Tongue (tissue), 2 donors: ENCODE results near the gene ANXA3. TPM values are rescaled to one million over a fixed set of nuclear protein-coding genes. Genes with fewer than 3 reads are reported as not detected.
"Not testable (repeated sequence)": the region's sequence is repeated elsewhere in the genome, so short reads cannot be mapped to it uniquely, and the experiment has no call there.

Source experiments
- DNase-seq: peaks from one replicate; pipeline ENCODE4 v3.0.0-alpha.2; 2015
- total RNA-seq: library from RNA; depleted of rRNA; stranded (reverse); fragments of >200 nt; gene quantifications from one replicate; pipeline ENCODE4 v1.2.3, GENCODE V29; 2014

ANXA3 gene
- total RNA-seq, 1 donor from 2014 or later: 26.3 TPM

DNA sequence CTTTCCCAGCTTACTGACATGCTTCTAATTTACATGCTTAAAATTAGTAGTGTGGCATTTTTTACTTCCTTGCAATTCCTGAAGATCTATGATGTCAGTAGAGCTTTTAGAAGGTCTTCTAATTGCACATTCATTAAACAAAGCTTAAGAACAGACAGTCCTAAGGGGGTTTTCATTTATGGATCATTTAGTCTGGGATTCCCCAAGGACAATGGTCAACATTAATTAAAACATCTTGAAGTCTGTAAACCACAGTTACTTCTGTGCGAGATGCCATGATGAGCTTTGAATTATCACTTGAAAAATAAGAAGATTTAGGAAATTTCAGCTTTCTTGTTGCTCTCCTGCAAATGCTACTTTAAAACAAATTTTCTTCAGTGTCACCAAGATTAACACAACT is 20.2 kb downstream of the ANXA3 start:
- DNase-seq: no peak

DNA sequence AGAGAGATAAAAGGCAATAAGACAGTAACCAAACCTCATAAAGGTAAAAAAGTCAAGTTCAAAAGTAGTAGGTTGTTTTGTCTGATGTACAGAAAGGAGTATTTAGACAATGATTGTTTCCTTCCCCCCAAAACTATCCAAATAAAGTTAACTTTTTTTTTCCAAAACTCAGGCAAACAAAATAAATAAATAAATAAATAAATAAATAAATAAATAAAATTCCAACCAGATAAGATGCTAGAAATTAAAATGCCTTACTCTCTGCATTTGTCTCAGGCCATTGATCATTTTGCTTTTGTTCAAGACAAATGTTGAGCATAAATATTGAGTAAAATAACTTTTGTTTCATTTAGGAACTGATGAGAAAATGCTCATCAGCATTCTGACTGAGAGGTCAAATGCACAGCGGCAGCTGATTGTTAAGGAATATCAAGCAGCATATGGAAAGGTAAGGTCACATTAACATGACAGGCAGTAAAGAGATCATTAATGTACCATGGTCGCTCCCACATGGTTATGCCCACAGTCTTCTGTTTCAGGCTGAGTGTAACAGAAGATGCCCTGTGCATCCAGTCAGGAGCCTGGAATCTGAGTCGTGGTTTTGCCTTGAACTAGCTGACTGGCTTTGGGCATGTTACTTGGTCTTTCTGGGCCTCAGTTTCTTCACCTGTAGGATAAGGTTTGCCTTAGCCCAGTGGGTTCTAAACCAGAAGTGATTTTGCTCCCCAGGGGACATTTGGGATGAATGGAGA is 27.3 kb downstream of the ANXA3 start:
- DNase-seq: no peak

- no peak for DNase-seq
Observed at GRCh38 chr4:78581618-78582017, 30.0 kb downstream of the ANXA3 start.

DNA sequence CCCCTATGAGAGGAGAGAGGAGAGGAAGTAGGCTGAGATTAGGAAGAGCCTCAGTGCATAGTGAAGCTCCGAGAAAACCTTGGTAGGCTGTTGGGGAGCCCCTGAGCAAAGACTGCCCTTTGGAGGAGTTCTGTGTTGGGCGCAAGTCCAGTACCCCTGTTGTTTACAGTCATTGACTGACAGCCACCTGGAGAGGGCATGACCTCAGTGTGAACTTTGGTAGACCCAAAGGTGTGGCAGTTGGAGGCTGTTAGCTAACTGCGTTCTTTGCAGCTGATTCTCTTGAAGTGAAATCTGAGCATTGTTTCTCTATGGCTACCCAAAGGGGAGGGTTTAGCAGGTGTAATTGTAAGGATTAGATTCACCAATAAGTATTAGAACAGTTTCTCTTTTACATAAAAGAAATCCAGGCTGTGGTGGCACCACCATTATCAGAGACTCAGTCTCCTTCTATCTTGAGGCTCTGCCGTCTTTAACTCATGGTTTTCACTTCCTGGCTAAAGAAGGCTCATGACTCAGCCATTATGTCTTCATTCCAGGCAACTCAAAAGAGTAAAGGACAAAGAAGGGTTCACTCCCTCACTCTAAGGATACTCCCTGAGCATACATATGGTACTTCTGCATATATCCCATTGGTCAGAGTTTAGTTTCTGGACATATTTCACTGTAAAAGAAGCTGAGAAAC is 33.4 kb downstream of the ANXA3 start:
- DNase-seq: no peak

GRCh38 chr4:78585633-78586032 is 34.1 kb downstream of the ANXA3 start:
- no peak for DNase-seq

GRCh38 chr4:78588894-78589545 is 37.5 kb downstream of the ANXA3 start:
- DNase-seq: no peak

DNA sequence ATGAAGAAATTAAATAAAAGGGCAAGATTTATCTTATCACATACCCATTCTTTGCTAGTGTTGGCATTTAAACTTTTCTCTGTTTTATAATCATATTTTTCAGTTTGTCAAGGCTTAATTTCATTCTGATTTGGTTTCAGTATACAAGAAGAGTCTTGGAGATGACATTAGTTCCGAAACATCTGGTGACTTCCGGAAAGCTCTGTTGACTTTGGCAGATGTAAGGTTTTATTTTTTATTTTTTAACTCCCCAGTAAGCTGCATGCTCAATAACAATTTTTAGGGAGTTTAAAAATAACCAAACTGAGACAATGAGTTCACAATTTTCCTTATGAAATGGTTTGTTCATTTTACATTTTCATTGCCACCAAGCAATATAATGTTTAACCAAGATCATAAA is 39.8 kb downstream of the ANXA3 start:
- peak; percentile 20 for DNase-seq

DNA sequence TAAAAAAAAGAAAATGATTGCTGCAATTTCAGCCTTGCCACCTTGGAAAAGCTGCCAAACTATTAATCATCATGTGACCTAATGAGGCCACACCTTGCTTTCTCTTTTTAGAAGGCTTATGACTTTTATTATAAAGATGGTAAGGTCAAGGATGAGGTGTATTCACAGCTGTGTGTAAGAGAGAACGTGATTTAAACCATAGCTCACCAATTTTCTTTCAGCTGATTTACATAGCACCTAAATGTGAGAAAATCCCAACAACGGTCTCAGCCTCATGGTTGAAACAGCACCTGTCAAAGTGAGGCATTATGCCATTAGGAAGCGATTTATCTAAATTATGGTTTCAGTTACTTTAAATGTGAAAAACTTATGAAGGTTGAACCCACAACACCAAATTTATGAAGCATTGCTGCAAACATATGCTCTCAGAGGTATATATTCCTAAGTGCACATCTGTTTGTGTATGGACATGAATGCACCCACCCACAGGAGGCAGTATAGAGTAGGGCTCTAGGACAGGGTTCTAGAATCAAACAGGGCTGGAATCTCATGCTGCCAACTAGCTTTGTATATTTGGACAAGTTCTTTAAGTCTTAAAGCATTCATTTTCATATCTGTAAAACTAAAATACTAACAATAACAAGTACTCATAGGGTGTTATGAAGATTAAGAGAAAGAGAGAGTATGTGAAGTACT is 40.7 kb downstream of the ANXA3 start:
- no peak for DNase-seq

DNA sequence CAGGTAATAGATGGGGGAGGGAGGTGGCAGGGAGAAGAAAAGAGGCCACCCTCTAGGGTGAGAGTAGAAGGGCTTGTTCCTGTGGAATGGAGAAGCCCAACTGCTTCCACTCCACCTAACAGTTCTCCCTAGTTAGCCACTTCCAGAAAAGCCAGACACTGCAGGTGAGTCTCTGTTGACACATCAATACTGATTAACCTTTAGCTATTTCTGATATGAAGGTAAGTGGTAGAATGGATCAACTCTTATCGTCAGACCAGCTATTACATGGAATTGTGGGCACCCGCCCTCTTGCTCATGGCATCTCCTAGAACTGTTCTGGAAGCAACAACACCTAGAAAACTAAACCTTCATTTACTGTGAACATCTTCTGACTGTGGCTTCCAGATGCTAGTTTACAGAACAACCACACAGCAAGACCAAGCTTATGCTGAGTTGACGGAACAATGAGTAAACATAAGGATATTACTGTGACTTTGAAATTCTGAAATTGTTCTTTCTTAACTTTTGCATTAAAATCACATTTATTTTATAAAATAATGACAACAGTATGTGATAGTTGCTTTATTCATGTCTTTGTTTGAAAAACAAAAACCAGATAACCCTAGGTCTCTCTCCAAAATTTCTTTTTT is 44.7 kb downstream of the ANXA3 start:
- DNase-seq: no peak

GRCh38 chr4:78598431-78598830 is 46.9 kb downstream of the ANXA3 start:
- not testable (repeated sequence) for DNase-seq

DNA sequence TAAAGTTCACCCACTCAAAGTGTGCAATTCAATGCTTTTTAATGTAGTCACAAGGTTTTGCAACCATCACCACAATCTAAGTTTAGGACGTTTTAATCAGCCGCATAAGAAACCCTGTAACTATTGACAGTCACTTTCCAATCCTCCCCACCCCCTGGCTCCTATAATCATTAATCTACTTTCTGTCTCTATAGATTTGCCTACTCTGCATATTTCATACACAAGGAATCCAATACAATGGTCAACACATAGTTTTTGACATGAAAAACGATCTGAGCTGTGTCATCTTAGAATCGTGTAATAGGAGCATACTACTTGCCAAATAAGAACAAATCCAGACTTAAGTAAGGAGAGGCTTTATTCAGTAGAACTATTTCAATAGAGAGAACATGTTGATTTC is 47.6 kb downstream of the ANXA3 start:
- DNase-seq: no peak

DNA sequence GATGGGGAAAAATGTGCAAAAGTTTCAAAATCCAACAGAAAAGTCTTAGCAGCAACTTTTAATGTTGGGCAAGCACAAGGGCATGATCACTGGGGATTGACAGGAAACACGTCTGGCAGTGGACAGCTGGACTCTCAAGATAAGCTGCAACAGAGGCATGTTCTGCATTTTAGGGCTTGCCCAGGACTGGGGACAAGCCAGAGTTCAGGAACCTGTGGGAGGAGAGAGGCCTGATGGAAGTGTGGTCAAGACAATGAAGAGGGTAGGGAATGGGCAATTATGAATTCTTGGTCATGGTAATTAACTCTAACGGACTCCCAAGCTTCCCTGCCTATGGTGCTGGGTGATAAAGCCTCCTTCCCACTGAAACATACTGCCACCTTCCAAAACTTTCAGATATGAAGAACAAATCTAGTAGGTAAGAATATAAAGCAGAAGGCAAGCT is 48.4 kb downstream of the ANXA3 start:
- DNase-seq: peak; percentile 20

- no peak for DNase-seq
Observed at GRCh38 chr4:78601013-78601412, 49.4 kb downstream of the ANXA3 start.

GRCh38 chr4:78602334-78602733 is 50.8 kb downstream of the ANXA3 start:
- DNase-seq: peak; percentile 34

DNA sequence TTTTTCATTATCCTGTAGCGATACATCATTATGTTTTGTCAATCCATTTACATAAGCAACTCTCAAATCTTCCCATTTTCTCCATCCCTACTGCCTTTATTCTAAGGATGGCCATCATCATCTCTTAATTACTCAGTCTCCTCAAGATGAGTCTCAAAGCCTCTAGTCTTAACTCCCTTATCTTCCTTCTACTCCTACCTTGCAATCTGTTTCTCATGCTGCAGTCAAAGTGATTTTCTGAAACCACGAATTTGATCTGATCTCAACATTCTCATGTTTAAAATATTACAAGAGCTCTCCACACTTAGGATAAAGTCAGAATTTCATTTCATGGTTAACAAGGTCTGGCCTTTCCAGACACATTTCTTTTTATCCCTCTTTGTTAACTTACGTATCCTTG is 51.8 kb downstream of the ANXA3 start:
- no peak for DNase-seq

DNA sequence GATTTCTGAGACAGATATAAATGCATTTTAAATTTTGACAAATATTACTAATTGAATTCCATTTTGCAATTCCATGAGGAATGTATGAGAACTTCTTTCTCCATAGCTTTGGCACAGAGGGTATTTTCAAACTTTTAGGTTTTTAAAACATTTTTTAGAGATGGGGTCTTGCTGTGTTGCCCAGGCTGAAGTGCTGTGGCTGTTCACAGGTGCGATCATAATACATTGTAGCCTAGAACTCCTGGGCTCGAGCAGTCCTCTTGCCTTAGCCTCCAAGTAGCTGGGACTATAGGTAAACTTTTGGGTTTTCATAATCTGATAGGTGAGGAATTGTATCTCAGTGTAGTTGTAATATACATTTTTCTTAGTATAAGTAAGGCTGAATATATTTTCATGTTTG is 53.4 kb downstream of the ANXA3 start:
- DNase-seq: no peak

DNA sequence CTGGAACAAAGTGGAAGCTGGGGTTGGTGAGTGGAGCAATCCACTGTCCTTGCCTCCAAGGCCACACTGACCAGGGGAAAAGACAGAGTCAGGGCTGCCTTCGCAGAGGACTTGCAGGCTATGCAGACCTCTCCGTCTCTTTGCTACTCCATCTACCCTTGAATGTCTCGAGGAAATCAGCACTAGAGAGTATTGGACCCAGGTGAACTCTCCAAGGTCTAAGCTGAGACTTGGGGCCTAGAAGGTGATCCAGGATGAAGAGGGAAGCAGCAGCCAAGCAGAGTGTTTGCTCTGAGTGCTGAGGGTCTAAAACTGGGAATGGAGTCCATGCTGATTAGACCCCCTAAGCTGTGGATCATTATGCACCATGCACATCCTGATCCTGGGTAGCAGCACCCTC is 54.5 kb downstream of the ANXA3 start:
- no peak for DNase-seq

GRCh38 chr4:78606530-78607095 is 55.0 kb downstream of the ANXA3 start:
- no peak for DNase-seq

- no peak for DNase-seq
Observed at GRCh38 chr4:78608684-78609083, 57.1 kb downstream of the ANXA3 start.

GRCh38 chr4:78609580-78609979 is 58.0 kb downstream of the ANXA3 start:
- no peak for DNase-seq

DNA sequence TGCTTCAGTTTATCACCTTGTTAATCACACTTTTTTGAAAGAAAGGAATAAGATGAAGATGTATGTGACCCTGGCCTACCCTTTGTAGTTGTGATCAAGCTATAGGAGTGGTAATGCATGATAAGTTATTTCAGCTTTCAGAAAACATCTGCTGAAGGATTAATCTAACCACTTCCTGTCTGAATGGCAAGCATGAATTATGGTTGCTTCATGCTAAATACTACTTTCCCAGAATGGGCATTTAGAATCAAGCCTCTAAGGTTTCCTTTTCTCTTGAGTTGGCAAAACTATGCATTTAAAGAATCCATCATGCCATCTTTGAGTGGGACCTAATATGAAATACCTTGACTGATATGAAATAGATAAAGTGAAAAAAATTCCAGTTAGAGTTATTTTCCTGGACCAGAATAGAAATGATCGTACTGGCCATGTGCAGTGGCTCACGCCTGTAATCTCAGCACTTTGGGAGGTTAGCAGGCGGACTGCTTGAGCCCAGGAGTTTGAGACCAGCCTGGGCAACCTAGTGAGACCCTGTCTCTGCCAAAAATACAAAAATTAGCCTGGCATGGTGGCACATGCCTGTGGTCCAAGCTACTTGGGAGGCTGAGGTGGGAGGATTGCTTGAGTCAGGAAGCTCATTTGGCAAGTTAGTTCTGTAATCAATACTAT is 59.1 kb downstream of the ANXA3 start:
- DNase-seq: no peak

GRCh38 chr4:78611215-78611558 is 59.6 kb downstream of the ANXA3 start:
- DNase-seq: no peak
